Retinal pigment epithelial cell (primary cell): ENCODE results near the gene PTPRN2.

ENCODE experiments used
- DNase-seq: peaks from one replicate; pipeline ENCODE4 v3.0.0-alpha.2; 2010; ENCODE audit warnings: low read depth
- H3K4me3 ChIP-seq: 2 replicates; pipeline ENCODE4 v1.5.1; 2011; ENCODE audit warnings: mild to moderate bottlenecking, low read length, control low read depth, moderate library complexity
- TF ChIP-seq, protein P1 (sequence below): conservative IDR thresholded peaks from 2 replicates; pipeline ENCODE4 v1.5.1; 2011; ENCODE audit warnings: low read depth, low read length, control low read depth, inconsistent platforms

PTPRN2 gene

GRCh38 chr7:157656195-157656769 is 931.3 kb downstream of the PTPRN2 start:
- TF ChIP-seq, protein P1, sequence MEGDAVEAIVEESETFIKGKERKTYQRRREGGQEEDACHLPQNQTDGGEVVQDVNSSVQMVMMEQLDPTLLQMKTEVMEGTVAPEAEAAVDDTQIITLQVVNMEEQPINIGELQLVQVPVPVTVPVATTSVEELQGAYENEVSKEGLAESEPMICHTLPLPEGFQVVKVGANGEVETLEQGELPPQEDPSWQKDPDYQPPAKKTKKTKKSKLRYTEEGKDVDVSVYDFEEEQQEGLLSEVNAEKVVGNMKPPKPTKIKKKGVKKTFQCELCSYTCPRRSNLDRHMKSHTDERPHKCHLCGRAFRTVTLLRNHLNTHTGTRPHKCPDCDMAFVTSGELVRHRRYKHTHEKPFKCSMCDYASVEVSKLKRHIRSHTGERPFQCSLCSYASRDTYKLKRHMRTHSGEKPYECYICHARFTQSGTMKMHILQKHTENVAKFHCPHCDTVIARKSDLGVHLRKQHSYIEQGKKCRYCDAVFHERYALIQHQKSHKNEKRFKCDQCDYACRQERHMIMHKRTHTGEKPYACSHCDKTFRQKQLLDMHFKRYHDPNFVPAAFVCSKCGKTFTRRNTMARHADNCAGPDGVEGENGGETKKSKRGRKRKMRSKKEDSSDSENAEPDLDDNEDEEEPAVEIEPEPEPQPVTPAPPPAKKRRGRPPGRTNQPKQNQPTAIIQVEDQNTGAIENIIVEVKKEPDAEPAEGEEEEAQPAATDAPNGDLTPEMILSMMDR: no peak
- no peak for DNase-seq
- H3K4me3 ChIP-seq: no peak overlapping the region

GRCh38 chr7:157654350-157654749 is 933.3 kb downstream of the PTPRN2 start:
- DNase-seq: no peak
- TF ChIP-seq, protein P1: no peak
- no peak overlapping the region for H3K4me3 ChIP-seq

DNA sequence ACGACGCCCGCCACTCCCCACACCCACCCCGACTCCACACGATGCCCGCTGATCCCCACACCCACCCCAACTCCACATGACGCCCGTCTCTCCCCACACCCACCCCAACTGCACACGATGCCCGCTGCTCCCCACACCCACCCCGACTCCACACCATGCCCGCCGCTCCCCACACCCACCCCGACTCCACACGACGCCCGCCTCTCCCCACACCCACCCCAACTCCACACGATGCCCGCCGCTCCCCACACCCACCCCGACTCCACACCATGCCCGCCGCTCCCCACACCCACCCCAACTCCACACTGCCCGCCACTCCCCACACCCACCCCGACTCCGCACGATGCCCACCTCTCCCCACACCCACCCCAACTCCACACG is 933.8 kb downstream of the PTPRN2 start:
- TF ChIP-seq, protein P1: no peak
- DNase-seq: no peak
- H3K4me3 ChIP-seq: no peak overlapping the region

DNA sequence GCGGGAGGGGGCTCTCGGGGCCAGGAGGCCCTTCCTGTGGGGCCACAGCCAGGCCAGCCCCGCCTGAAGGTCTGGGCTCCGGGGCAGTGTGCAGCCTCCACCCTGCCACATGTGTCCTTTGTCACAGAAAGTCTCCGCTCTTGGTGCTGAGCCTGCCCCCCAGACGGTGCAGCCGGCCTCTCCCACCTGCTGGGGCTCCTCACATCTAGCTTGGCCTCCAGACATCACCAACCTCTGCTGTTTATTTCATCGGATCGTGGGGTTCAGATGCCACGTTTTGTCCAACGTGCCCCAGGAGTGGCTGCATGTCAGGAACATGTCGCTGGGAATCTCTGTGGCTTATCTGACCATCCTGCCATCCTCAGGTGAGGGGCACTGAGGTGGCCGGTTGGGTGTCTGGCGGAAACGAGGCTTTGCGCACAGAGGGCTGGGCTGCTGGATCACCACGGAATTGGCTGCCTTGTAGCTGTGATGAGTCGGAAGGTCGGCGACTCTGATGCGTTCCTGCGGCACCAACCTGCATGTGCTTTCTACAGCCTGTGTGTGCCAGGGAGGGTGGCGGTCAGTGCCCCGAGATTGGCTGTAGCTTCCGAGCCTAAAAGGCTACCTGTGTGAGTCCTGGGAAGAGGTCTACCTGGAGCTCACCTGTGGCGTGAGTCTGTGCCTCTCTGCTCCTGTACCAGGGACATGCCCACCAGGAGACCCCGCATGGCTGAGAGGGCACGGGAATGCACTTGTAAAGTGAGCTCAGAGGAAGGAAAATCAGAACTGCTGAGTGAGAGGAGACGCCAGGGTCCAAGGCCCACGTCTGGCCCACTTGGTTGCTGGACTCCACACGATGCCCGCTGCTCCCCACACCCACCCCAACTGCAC is 934.4 kb downstream of the PTPRN2 start:
- no peak overlapping the region for H3K4me3 ChIP-seq
- TF ChIP-seq, protein P1: no peak
- DNase-seq: no peak

DNA sequence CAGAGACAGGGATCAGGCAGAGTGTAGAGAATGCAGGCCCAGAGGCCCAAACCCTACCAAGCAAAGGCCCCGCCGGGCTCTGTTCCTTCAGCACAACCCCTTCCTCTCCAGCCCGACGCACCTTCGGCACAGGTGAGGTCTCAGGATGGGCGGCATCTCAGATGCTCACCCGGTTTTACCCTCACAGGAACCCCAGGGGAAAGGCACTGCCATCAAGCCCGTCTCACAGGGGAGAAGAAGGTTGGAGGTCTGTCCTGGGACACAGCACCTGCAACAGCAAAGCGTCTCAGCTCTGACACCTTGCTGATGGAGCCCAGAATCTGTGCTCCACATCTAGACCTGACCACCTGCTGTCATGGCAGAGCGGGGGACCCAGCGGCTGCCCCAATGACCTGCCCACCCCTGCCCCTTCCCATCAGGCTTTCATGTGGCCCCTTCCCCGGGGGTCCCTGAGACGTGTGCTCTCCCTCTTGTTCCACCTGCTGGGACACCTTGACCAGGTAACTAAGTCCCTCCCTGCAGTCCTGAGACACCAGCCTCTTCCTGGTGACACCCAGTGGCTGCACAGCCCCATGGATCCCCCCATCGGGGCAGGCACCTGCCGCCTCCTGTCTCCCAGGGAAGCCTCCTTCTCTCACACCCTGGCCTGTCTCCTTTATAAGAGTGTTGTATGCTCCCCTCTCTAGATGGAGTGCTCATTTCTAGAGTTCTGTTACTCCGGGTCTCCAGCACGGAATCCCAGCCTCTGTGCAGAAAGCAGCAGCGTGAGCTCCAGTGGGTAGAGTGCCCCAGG is 935.3 kb downstream of the PTPRN2 start:
- H3K4me3 ChIP-seq: no peak overlapping the region
- no peak for DNase-seq
- TF ChIP-seq, protein P1: no peak

DNA sequence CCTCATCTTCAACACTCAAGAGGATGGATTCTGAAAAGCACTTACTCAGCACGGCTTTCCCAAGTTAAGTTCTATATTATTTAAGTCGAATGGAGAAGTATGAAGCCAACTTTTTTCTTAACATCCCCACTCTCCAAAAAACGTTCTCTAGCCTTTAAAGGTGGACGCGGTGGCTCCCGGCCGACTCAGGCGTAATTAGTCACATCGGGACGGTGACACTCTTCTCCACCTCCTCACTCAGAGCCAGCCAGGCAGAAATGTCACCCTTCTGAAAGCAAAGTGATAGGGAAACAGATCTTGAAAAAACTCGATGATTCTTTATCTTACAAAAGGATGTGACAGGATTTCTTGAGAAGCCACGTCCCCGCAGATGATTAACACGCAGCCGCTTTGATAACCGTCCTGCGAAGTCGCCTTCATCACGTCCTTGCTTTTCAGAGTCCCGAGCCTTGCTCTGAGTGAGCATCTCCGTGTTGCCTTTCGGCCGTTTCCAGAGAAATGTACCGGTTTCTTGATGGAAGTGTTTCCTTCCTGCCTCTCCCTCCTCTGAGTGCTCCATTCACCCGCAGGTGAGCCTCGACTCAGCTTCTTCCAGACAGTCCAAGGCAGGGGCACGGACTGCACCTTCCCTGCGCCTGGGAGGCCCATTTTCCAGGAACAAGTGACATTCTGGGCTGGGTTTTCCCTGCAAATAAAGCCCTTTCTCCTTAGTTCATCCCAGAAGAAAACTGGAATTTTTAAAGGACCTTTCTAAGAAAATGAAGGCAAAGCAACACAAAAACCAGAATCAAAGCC is 936.1 kb downstream of the PTPRN2 start:
- no peak overlapping the region for H3K4me3 ChIP-seq
- DNase-seq: no peak
- TF ChIP-seq, protein P1: no peak
